Measurements from ENCODE around the gene COMP.
"Not testable (repeated sequence)": the region's sequence is repeated elsewhere in the genome, so short reads cannot be mapped to it uniquely, and the experiment has no call there.

COMP gene

DNA sequence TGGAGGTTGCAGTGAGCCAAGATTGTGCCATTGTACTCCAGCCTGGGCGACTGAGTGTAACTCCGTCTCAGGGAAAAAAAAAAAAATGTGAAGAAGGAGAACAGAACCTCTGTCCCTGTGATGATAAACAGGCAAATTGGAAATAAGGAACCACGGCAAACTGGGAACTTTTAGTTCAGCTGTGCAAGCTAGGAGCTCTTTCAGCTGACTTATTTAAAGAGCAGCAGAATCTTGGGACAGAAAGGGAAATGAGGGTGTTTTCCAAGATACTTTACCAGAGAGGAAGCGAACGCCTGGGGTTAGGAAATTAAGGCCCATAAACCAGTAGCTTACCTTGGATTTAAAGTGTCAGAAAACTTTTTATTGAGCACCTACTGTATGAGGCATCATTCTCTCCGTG, 37.7 kb upstream of the COMP start:
- H3K9ac ChIP-seq (ENCODE audit: low read length), result no peak overlapping the region
- peaks cover 8% of the 10 kb centered on the region for H3K4me1 ChIP-seq (ENCODE audit: control insufficient read depth, low read depth, low read length)
- H3K36me3 ChIP-seq (ENCODE audit: control insufficient read depth, low read depth, low read length), result no peaks in the 10 kb centered on the region
- H3K27me3 ChIP-seq (ENCODE audit: control insufficient read depth, insufficient read depth, low read length), result peaks cover 13% of the 10 kb centered on the region
- no peaks in the 10 kb centered on the region for H3K9me3 ChIP-seq (ENCODE audit: control insufficient read depth, low read depth, low read length)
- H3K27ac ChIP-seq (ENCODE audit: low read length), result no peak overlapping the region
- H3K4me3 ChIP-seq (ENCODE audit: low read length), result no peak overlapping the region

DNA sequence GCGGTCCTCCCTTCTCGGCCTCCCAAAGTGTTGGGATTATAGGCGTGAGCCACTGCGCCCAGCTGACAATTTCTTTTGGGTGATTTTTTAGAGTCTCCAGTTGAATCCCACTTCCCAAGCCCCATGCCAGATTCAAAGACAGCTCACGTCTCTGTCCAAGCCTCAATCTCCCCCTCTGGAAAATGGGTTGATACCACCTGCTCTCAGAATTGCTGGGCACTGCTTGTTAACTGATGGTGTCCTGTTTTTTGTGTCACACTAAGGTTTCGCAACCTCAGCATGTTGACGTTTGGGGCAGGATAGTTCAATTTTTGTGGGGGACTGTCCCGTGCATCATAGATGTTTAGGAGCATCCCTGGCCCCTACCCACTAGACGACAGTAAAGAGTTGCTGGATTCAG, 26.5 kb upstream of the COMP start:
- H3K4me1 ChIP-seq (ENCODE audit: control insufficient read depth, low read depth, low read length), result no peaks in the 10 kb centered on the region
- peaks cover 16% of the 10 kb centered on the region for H3K27me3 ChIP-seq (ENCODE audit: control insufficient read depth, insufficient read depth, low read length)
- H3K4me3 ChIP-seq (ENCODE audit: low read length), result no peak overlapping the region
- no peaks in the 10 kb centered on the region for H3K36me3 ChIP-seq (ENCODE audit: control insufficient read depth, low read depth, low read length)
- H3K9ac ChIP-seq (ENCODE audit: low read length), result no peak overlapping the region
- H3K9me3 ChIP-seq (ENCODE audit: control insufficient read depth, low read depth, low read length), result no peaks in the 10 kb centered on the region
- no peak overlapping the region for H3K27ac ChIP-seq (ENCODE audit: low read length)

DNA sequence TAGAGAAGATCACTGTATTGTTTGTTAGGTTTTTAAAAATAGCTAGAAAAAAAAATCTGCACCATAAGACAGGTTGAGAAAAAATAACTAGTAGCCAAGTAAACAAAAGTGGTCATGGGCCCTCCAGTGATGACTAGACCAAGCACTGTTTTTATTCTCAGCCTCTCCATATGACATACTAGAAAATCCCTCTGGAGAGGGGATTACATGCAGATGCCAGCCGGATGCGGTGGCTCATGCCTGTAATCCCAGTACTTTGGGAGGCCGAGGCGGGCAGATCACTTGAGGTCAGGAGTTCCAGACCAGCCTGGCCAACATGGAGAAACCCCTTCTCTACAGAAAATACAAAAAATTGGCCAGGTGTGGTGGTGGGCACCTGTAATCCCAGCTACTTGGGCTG, 25.5 kb upstream of the COMP start:
- not testable (repeated sequence) for H3K4me3 ChIP-seq (ENCODE audit: low read length); H3K27ac ChIP-seq (ENCODE audit: low read length); H3K9ac ChIP-seq (ENCODE audit: low read length); H3K36me3 ChIP-seq (ENCODE audit: control insufficient read depth, low read depth, low read length); H3K9me3 ChIP-seq (ENCODE audit: control insufficient read depth, low read depth, low read length); H3K4me1 ChIP-seq (ENCODE audit: control insufficient read depth, low read depth, low read length)
- peaks cover 18% of the 10 kb centered on the region for H3K27me3 ChIP-seq (ENCODE audit: control insufficient read depth, insufficient read depth, low read length)

DNA sequence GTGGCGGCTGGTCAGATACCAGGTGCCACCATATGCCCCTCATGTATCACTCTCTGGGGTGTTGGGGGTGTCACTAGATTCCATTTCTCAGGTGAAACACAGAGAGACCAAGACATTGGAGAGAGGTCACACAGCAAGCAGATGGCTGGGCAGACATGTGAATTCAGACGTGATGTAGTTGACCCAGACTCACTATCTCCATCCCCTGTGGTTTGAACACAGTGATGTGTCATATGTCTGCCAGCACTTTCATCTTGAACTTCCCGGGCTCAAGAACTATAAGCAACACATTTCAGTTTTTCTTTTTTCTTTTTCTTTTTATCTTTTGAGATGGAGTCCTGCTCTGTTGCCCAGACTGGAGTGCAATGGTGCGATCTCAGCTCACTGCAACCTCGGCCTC, 24.6 kb upstream of the COMP start:
- H3K27ac ChIP-seq (ENCODE audit: low read length), result no peak overlapping the region
- no peaks in the 10 kb centered on the region for H3K4me1 ChIP-seq (ENCODE audit: control insufficient read depth, low read depth, low read length)
- H3K36me3 ChIP-seq (ENCODE audit: control insufficient read depth, low read depth, low read length), result no peaks in the 10 kb centered on the region
- H3K9me3 ChIP-seq (ENCODE audit: control insufficient read depth, low read depth, low read length), result no peaks in the 10 kb centered on the region
- H3K27me3 ChIP-seq (ENCODE audit: control insufficient read depth, insufficient read depth, low read length), result peaks cover 18% of the 10 kb centered on the region
- H3K9ac ChIP-seq (ENCODE audit: low read length), result no peak overlapping the region
- H3K4me3 ChIP-seq (ENCODE audit: low read length), result no peak overlapping the region

DNA sequence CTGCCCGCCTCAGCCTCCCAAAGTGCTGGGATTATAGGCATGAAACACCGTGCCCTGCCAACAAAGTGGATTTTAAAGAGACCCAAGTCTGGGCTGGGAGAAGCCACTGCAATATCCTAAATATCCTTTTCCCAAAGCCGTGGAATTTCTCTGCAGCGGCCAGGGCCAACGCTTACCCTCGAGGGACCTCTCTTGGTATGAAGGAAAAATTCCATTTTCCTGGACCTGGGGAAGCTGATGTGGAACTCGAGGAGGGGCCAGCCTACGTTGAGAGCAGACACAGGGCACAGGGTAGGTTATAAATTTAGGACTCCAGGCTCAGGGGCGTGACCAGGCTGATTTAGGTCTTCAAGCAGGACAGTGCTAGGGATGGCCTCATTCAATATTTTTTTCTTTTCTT, 23.0 kb upstream of the COMP start:
- Histone ChIP-seq H3K4me3 (ENCODE audit: low read length) (no peak overlapping the region), H3K9ac (ENCODE audit: low read length) (no peak overlapping the region), H3K9me3 (ENCODE audit: control insufficient read depth, low read depth, low read length) (no peaks in the 10 kb centered on the region), H3K4me1 (ENCODE audit: control insufficient read depth, low read depth, low read length) (no peaks in the 10 kb centered on the region), H3K36me3 (ENCODE audit: control insufficient read depth, low read depth, low read length) (no peaks in the 10 kb centered on the region), H3K27ac (ENCODE audit: low read length) (no peak overlapping the region), H3K27me3 (ENCODE audit: control insufficient read depth, insufficient read depth, low read length) (peaks cover 20% of the 10 kb centered on the region)

DNA sequence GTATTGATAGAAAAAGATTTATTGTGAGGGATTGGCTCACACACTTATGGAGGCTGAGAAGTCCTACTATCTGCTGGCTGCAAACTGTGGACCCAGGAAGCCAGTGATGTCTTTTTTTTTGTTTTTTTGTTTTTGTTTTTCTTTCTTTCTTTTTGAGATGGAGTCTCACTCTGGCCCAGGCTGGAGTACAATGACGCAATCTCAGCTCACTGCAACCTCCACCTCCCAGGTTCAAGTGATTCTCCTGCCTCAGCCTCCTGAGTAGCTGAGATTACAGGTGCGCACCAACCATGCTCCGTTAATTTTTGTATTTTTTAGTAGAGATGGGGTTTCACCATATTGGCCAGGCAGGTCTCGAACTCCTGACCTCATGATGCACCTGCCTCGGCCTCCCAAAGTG, 20.5 kb upstream of the COMP start:
- H3K9ac ChIP-seq (ENCODE audit: low read length); H3K4me3 ChIP-seq (ENCODE audit: low read length); H3K9me3 ChIP-seq (ENCODE audit: control insufficient read depth, low read depth, low read length); H3K36me3 ChIP-seq (ENCODE audit: control insufficient read depth, low read depth, low read length); H3K4me1 ChIP-seq (ENCODE audit: control insufficient read depth, low read depth, low read length); H3K27ac ChIP-seq (ENCODE audit: low read length): not testable (repeated sequence)
- H3K27me3 ChIP-seq (ENCODE audit: control insufficient read depth, insufficient read depth, low read length), result peaks cover 27% of the 10 kb centered on the region

DNA sequence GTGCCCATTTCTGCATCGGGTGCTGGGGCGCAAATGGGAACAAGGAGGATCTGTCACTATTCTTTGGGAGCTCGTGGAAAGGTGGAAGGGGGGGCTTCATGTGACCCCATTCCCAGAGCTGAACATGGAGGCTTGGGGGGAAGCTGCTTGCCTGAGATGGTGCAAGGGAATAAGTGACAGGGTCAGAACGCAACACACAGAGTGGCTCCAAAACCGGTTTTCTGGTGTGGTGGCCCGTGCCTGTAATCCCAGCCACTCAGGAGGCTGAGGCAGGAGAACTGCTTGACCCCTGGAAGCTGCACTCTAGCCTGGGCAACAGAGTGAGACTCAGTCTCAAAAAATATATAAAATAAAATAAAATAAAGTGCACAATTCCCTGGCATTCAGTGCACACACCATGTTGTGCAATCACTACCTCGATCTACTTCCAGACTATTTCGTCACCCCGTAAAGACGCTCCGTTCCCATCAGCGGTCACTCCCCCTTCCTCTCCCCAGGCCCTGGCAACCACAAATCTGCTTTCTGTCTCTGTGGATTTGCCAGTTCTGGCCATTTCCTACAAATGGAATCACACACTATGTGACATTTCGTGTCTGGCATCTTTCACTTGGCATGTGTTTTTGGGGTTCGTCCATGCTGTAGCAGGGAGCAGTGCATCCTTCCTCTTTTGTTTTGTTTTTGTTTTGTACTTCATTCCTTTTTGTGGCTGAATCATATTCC, 18.2 kb upstream of the COMP start:
- H3K4me3 ChIP-seq (ENCODE audit: low read length), result no peak overlapping the region
- H3K9me3 ChIP-seq (ENCODE audit: control insufficient read depth, low read depth, low read length), result no peaks in the 10 kb centered on the region
- H3K4me1 ChIP-seq (ENCODE audit: control insufficient read depth, low read depth, low read length), result no peaks in the 10 kb centered on the region
- H3K36me3 ChIP-seq (ENCODE audit: control insufficient read depth, low read depth, low read length), result no peaks in the 10 kb centered on the region
- H3K27ac ChIP-seq (ENCODE audit: low read length), result no peak overlapping the region
- H3K27me3 ChIP-seq (ENCODE audit: control insufficient read depth, insufficient read depth, low read length), result peaks cover 27% of the 10 kb centered on the region
- H3K9ac ChIP-seq (ENCODE audit: low read length), result no peak overlapping the region

DNA sequence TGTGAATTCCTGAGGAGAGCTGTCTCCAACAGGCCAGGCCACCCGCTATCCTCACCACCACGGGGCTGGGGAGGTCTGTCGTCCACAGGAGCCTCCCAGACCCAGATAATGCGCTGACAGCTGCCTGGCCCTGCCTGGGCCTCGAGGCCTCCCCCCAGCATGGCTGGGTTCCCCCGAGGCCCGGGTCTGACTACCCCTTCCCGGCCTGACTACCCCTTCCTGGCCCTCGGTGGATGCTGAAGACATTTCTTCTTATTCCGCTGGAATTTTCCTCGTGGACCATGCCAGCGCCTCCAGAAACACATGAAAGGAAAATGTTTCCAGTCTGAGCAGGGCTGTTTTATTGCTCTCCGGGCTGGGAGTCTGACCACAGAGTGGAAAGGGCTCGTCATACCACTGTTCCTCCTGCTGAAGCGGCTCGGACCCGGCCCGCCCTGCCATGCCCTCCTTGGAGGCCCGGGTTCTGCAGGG, 16.8 kb upstream of the COMP start:
- Histone ChIP-seq H3K4me1 (ENCODE audit: control insufficient read depth, low read depth, low read length) (no peaks in the 10 kb centered on the region), H3K36me3 (ENCODE audit: control insufficient read depth, low read depth, low read length) (no peaks in the 10 kb centered on the region), H3K4me3 (ENCODE audit: low read length) (no peak overlapping the region), H3K9me3 (ENCODE audit: control insufficient read depth, low read depth, low read length) (no peaks in the 10 kb centered on the region), H3K9ac (ENCODE audit: low read length) (no peak overlapping the region), H3K27me3 (ENCODE audit: control insufficient read depth, insufficient read depth, low read length) (peaks cover 15% of the 10 kb centered on the region), H3K27ac (ENCODE audit: low read length) (no peak overlapping the region)

DNA sequence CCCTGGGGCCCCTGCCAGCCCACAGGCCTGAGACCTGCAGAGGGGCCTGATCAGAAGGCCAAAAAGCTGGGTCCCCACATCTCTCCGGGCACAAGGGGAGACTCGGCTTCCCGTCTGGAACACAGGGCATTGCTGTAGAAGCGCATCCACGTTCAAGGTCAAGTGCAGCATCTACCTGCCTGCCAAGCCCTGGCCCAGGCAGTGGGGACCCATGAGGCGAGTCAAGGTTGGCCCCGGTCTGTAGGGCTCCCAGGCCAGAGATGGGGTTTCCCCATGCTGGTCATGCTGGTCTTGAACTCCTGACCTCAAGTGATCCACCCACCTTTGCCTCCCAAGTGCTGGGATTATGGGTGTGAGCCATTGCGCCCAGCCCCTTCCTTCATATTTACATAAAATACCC, 13.5 kb upstream of the COMP start:
- Histone ChIP-seq H3K36me3 (ENCODE audit: control insufficient read depth, low read depth, low read length) (no peaks in the 10 kb centered on the region), H3K9ac (ENCODE audit: low read length) (no peak overlapping the region), H3K4me1 (ENCODE audit: control insufficient read depth, low read depth, low read length) (no peaks in the 10 kb centered on the region), H3K4me3 (ENCODE audit: low read length) (no peak overlapping the region), H3K27me3 (ENCODE audit: control insufficient read depth, insufficient read depth, low read length) (peaks cover 28% of the 10 kb centered on the region), H3K9me3 (ENCODE audit: control insufficient read depth, low read depth, low read length) (no peaks in the 10 kb centered on the region), H3K27ac (ENCODE audit: low read length) (no peak overlapping the region)

DNA sequence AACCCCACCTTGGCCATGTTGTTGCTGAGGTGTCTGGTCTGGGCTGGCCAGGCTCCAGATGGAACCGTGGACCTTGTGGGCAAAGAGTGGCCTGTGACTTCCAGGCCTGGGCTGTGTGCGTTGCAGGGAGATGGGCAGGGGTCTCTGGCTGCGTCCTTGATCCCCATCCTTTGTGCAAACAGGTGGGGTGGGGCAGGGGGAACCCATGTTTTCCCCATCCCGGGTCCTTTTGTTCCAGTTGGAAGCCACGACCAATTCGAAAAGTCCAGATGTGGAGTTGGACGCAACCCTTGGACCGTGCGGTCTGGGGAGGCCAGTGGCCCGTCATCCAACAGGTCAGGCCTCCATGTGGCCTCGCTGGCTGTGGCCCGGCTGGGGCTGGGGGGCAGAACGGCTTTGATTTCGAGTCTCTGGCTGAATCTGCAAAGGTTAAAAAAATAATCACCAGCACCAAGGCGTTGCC, 13.1 kb upstream of the COMP start:
- Histone ChIP-seq H3K4me1 (ENCODE audit: control insufficient read depth, low read depth, low read length) (no peaks in the 10 kb centered on the region), H3K36me3 (ENCODE audit: control insufficient read depth, low read depth, low read length) (no peaks in the 10 kb centered on the region), H3K4me3 (ENCODE audit: low read length) (no peak overlapping the region), H3K27me3 (ENCODE audit: control insufficient read depth, insufficient read depth, low read length) (peaks cover 32% of the 10 kb centered on the region), H3K9me3 (ENCODE audit: control insufficient read depth, low read depth, low read length) (no peaks in the 10 kb centered on the region), H3K9ac (ENCODE audit: low read length) (no peak overlapping the region), H3K27ac (ENCODE audit: low read length) (no peak overlapping the region)

DNA sequence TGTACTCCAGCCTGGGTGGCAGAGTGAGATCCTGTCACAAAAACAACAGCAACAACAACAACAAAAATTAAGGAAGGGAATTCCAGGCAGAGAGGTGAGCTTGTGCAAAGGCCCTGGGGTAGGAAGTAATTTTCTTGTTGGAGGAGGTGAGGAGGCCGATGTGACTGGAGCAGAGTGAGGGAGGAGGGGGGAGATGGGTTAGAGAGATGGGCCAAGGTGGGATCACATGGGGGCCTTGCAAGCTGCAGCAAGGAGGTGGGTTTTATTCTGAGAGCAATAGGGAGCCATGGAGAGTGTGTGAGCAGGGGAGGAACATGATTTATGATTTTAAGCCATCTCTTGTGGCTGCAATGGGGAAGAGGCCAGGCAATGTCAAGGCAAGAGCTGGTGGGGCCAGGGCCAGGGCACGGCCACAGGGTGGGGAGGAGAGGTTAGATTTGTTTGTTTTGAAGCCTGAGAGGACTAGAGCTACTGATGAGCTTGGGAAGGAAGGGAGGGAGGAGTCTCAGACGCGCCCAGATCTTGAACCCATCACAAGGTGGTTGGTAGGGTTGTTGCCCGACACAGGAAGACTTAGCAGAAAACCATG, 12.5 kb upstream of the COMP start:
- no peaks in the 10 kb centered on the region for H3K9me3 ChIP-seq (ENCODE audit: control insufficient read depth, low read depth, low read length)
- no peak overlapping the region for H3K4me3 ChIP-seq (ENCODE audit: low read length)
- H3K27ac ChIP-seq (ENCODE audit: low read length), result no peak overlapping the region
- H3K36me3 ChIP-seq (ENCODE audit: control insufficient read depth, low read depth, low read length), result no peaks in the 10 kb centered on the region
- H3K27me3 ChIP-seq (ENCODE audit: control insufficient read depth, insufficient read depth, low read length), result peaks cover 32% of the 10 kb centered on the region
- H3K4me1 ChIP-seq (ENCODE audit: control insufficient read depth, low read depth, low read length), result no peaks in the 10 kb centered on the region
- no peak overlapping the region for H3K9ac ChIP-seq (ENCODE audit: low read length)

DNA sequence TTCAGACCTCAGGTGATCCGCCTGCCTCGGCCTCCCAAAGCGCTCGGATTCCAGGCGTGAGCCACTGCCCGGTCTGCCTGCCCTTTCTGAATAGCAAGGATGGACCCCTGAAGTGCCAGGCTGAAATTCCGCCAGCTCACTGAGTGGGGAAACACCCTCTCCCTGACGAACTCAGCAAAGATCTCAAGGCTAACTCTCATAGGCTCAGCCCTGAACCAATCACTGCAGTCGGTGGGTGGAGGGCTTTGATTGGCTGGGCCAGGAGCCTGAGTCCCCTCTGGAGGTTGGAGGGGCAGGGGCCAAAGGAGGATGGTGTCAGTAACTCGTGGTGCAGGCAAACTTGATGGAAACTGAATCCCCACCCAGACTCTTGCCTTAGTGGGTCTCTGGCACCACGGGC, 11.2 kb upstream of the COMP start:
- H3K4me1 ChIP-seq (ENCODE audit: control insufficient read depth, low read depth, low read length), result no peaks in the 10 kb centered on the region
- H3K36me3 ChIP-seq (ENCODE audit: control insufficient read depth, low read depth, low read length), result no peaks in the 10 kb centered on the region
- peaks cover 40% of the 10 kb centered on the region for H3K27me3 ChIP-seq (ENCODE audit: control insufficient read depth, insufficient read depth, low read length)
- H3K27ac ChIP-seq (ENCODE audit: low read length), result no peak overlapping the region
- H3K9ac ChIP-seq (ENCODE audit: low read length), result no peak overlapping the region
- H3K9me3 ChIP-seq (ENCODE audit: control insufficient read depth, low read depth, low read length), result no peaks in the 10 kb centered on the region
- no peak overlapping the region for H3K4me3 ChIP-seq (ENCODE audit: low read length)

Data from iPS-18a (cell line).